HG03196 (cell line): ENCODE results near the gene NID2.

Experiments
- ATAC-seq: cut with Tn5 transposase; IDR thresholded peaks from one replicate; pipeline ENCODE4 v1.9.1; 2021; ENCODE audit not compliant: unreplicated experiment

The NID2 gene

DNA sequence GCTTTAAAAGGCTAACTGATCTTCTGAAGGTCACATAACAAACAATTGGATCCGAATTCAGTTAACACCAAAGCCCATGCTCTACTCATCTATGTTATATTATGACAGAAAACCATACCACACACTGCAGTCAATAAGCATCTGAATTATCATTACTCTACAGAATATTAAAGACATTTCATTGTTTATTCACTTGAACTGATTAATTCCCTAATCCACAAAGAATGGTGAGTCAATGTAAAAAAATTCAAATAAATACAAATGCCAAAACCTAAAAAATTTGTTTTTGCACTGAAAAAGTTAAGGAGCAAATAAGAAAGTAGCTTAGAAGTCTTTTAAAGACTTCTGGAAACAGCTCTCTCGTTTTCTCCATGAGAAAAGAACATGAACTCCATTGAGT lies 13.7 kb downstream of the NID2 start:
- no peak for ATAC-seq

DNA sequence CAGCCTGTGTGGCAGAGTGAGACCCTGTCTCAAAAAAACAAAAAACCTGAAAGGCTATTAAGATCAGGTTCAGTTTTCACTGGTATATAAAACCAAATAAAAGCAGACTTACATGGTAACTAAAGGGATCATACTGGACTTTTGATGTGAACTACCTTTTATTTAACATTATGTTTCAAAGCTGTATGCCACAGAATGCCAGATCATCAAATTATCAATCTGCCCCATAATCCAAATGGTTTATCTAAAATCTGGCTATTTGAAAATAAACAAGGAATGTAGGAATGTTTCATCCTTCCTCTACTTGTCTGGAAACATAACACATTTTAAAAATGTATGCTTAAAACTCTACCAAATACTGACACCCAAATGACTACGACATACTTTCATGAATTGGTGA lies 14.2 kb downstream of the NID2 start:
- ATAC-seq = no peak

DNA sequence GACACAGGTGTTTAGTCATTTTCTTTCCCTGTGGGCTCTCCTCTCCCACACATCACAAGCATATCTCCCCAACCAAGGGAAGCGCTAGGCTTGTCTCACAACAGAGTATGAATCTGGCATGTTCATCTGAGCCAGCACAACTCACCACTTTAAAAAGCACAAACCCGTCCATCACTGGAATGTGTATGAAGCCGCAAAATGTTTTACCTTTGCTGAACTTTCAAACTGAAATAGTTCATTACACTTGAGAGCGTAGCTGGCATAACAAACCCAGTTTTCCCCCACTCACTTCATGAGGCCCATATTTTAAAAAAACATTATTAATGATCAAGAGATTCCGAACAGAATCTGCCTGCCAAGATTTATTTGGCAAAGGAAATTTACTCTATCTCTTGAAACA lies 15.8 kb downstream of the NID2 start:
- no peak for ATAC-seq

DNA sequence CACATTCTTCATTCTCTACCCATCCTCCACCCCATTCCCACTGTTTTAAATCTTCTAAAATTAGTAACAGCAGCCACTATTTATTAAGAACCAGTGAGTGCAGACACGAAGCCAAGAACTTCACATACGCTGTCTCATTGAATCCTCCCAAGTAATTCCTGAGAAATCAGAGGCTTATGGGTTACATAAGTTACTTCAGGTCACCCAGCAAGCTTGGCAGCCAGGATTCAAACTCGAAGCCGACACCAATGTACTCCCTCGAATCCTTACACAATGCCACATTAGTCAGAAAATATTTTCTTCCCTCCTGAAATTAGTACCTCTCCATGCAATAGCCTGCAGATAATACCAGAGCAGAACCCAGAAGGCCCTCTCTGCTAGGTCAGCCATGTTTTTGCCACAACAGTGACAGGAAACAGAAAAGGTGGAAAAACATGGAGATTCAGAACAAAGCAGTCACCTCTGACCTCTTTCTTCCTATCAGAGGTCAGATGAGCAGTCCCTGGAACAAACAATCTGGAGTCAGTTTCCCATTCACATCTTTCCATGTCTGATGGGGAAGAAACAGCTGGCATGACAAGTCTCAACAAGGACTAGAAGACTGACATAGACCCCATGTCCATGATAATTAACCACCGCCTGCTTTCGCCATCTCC lies 16.4 kb downstream of the NID2 start:
- ATAC-seq = no peak

DNA sequence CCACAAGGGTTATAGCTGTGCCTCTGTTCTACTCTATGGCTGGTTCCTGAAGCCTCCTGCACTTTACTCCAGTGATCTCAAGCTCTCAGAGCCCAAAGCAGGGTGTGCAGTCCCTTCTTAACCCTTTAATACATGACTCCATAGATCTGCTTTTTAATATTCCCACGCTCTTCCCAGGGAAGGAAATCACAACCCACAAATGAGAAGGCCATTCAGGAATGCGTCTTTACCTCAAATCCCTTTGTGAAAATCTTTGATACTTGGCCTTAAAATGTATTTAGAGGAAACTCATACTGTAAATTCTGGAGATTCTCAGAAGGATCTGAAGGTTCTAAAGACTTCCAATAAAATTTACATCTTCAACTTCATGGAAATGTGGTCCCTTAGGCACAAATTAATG lies 17.0 kb downstream of the NID2 start:
- no peak for ATAC-seq

DNA sequence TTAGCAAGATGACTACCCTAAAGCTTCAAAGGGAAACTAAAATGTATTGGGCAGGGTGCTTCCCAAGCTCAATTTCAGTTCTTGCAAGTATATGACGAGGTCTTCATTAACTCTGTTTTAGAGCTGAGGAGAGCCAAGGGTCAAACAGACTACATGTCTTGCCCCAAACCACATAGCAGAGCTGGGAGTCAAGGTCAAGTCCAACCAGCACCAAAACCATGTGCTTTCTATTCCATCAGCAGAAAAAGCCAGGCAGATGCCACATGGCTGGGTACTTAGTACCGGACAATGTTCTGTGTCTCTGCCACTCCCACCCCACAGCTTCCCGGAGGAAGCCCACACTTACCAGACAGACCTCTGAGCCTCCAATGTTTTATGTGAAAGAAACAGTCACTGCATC lies 17.6 kb downstream of the NID2 start:
- ATAC-seq = no peak

DNA sequence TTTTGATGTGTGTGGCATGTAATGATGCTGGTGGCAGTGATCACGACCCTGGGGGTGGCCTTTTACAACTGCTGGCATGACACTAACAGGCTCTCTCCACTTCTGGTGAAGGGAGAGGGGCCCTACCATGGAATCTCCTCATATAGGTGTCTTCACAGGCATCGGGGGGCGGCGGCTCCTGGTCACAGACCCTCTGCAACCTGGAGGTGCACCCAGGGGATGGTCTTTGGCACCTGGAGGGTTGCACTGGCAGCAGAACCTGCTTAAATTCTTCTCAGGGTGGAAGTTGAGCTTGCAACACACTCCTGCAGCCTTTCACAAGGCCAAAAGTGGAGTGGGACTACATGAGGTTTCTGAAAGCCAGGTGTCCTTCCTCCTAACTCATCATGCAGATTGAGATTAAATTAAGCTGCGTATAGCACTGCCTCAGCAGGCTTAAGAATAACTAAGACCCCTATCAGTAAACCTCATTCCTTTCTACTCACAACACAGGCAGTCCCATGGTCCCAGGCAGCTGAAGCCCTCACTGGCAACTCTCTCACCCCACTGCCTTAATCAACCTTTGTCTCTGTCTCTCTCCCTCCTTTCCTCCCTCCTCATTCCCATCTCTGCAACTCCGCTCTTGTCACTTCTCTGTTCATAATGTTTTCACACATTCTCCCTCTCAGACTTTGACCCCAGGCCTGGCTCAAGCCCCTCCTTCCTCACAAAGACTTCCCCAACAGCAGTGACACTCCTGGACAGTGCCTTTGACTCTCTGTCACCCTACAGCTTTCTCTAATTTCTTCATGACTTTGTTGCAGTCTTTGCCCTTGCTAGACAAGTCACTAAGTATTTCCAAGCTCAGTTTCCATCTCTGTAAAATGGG lies 18.9 kb downstream of the NID2 start:
- ATAC-seq = no peak

DNA sequence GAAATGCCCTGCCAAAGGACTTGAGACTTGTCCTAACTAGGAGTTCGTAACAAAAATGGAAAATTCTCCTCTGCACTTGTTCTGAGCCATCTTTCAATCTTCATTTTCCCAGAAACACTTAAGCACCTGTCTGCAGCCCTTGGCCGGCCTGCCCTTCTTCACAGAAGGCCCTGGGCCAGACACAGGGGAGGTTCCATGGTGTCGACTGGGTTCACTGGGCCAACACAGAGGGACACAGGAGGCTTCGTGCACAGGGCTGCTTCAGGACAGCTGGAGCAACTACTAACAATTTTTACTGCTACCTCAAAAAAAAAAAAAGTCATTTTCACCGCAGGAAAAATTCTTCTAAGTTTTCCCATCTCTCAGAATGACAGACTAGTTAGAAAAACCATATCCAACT lies 19.6 kb downstream of the NID2 start:
- no peak for ATAC-seq

DNA sequence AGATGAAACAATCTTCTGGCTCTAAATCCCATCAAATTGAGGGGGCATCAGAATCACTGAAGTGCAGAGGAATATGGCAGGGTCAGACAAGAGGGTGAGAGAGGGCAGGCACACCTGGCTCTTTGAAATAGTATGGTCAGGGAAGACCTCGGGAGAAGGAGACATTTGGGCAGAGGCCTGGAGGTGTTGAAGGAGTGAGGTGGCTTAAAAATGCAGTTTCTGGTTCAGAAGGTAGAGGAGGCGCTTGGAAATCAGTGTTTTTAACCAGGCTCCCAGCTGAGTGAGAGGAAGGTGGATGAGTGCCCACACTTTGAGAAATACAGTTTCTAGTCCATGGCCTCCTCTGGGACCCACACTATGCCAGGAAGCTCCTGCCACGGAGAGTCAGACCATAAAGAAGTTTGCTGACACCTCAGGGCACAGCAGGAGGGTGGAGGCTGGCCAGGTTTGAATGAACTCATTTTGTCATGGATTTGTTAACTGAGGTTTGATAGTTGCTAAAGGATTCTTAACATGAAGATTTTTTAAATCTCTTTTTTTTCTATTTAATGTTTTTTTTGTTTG lies 20.1 kb downstream of the NID2 start:
- no peak for ATAC-seq

DNA sequence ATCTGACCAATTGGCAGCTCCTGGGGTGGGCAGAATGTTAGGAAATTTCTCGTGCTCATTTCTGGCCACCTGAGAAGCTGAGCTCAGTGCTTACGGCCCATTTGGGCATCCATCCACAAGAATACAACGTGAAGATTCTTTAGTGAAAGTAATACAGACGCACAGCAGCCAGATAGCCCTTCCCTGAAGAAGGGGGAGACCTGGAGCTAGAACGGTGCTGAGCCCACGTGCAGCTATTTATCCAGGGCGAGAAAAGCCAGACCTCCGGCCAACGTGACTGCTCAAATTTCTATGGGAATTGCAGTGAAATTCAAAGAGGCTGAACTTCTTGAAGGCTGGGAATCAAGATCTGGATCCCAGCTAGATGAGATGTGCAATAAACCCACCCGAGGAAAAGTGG lies 20.7 kb downstream of the NID2 start:
- ATAC-seq = no peak

DNA sequence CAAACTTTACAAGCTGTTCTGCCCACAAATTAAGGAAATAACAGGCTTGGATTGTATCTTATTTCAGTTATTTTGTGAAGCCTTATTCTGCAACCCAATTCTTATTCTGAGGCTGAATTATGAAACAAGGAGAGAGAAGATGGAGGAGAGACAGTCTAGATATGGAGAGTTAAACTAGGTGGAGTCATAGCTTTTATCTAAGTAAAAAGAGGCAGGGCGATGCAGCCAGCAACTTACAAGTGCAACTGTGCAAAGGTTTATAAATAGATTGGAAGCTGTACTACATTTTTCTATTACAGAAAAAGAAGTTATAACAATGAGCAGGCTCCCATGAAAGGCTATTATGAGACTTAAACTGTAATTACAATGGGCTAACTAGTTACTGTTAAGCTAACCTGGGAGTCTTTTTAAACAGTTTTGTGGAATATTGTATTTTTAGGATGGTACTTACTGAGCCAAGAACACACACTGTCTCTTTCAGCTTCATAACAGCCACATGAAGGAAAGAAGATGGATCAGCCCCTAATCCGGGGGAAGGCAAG lies 22.4 kb downstream of the NID2 start:
- ATAC-seq = no peak

DNA sequence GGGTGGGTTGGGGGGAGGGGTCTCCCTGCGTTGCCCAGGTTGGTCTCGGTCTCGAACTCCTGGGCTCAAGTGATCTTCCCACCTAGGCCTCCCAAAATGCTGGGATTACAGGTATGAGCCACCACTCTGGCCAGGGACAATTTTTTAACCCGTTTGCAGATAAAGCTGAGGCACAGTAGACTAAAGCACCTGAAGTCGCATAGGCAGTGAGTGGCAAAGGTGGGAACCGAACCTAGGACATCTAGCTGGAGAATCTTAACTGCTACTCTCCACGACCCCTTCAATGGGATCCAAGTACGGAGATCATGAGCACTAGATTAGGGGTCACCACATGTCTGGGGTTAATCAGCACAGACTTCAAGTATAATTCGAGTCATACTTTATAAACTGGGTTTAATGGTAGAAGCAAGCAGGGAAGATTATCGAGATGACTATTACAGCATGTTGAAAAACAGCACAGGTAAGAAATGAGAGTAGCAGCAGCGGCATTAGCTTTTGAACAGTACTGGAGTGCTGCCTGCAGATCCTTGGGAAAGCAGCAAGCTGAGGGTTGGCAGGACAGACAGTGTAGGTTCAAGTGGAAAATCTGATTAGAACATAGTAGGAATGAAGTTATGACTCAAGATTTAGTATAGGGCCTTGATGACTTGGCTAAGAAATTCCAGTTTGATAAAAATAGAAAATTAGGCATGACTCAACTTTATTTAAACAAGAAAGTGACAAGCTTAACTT lies 23.9 kb downstream of the NID2 start:
- ATAC-seq = no peak

DNA sequence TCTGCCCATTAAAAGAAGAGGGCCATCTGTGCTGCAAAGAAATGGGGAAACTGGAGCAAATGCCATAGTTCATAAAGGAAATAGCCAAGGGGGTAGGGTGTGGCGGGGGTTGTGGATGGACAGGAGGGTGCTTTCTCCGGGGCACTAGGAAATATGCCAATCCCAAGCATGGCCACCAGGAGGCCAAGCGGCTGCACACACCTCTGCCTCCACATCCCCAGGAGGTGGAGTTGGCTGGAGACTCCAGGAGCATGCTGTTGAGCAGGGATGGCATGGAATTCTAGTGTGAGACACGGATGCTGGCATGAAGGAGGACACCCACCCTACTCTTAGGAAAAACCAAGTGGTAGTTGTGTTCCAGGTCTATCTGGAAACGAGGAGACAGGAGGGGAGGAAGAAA lies 25.2 kb downstream of the NID2 start:
- no peak for ATAC-seq

DNA sequence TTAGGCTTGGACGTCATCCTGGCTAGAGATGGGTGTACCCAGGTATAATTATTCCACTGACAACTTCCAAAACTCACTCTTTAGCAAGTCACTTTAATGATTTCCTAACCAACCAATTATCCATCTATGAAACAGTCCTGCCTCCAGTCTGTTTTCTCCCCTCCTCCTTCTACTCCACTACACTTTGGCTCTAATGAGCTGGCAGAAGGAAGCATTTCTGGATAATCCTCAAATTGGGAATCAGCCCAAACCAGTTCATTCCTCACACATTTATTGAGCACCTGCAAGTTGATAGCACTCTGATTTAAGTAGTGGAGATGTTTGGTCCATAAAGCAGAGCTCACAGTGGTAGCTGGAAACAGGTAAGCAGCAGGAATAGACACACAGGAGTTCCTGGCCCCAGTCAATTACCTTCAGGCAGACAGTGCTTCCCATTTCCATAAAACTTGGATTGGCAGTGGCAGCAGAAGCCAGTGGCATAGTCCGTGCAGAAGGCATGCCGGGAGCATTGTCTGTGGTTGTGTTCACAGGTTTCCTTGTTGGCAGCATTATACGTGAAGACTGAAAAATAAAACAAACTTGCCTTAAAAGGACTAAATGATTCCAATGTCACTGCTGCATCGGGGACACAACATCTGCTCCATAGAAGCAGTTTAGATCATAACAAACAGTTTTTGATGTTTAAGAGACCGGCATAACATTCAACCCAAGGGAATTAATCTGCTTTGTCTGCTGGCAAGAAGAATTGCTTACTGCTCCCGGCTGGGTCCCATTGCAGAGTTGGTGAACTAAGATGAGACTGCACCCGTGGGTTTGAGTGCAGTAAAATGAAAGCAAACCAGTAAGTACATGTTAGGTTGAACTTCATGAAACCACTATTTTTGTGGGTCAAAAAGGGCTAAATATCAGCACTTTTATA lies 26.2 kb downstream of the NID2 start:
- ATAC-seq = no peak

DNA sequence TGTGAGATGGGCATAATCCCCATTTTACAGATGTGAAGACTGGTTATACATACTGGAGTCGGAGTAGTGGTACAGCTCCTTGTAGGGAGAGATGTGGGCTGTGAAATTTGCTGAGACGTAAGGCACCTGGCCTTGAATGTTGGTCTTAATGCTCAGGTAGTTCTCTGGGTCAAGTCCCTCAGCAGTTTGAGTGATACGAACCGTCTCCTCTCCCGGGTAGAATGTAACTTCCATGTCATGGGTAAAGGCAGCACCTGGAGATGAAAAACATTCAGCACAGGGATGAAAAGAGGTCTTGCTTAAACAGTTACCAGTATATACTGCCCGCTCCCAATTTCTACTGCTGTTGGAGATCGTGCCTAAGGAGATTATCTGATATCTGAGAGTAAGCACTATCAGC lies 28.3 kb downstream of the NID2 start:
- ATAC-seq = no peak

DNA sequence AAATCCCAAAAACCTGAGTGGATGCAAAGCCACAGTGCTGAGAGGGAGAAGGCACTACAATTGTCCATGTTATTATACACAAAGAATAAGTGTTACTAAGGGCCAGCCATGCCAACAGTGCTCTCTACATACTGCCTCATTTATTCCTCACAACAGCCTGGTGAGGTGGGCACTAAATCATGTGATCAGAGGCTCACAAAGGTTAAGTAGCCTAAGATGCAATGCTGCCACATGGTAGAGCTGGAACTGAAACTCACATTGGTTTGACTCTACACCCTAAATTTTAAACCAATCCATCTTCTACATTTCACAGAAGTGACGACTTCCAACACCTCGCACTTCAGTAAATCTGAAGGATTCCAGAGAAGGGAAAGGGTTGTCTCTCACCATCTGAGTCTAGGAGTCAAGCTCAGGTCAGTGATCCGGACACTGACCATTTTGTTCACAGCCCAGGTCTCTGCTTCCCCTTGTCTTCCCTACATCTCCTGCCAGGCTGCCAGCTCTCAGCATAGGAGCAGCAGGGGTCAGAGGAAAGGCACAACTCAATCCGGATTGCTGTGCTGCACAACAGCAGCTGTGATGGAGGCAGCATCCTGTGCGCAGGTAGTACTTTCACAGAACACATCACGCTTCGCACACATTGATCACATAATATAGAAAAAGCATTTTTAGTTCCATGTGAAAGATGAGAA lies 29.6 kb downstream of the NID2 start:
- no peak for ATAC-seq

DNA sequence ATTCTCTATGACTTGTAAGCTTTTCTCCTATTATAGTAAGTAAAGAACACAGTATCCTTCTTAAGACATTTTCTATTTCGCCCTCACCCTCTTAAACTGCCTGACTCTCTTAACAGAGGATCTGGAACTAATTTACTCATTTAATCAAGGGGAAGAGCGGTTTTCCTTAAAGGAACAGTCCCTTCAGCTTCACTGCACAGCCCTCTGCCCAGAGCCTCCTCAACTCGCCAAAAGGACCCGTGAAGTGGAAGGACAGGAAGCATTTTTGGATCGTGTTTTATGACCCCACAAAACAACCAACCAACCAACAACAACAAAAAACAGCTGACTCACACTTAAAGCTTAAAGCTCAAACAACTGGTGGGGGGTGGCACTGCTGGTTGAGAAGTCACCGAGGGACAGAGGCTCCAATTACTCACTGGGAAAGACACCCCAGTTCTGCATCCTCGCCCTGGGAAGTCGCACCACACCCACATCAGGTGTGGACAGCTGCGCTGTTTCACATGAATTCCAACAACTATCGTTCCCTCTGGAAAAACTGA lies 35.7 kb downstream of the NID2 start:
- no peak for ATAC-seq

DNA sequence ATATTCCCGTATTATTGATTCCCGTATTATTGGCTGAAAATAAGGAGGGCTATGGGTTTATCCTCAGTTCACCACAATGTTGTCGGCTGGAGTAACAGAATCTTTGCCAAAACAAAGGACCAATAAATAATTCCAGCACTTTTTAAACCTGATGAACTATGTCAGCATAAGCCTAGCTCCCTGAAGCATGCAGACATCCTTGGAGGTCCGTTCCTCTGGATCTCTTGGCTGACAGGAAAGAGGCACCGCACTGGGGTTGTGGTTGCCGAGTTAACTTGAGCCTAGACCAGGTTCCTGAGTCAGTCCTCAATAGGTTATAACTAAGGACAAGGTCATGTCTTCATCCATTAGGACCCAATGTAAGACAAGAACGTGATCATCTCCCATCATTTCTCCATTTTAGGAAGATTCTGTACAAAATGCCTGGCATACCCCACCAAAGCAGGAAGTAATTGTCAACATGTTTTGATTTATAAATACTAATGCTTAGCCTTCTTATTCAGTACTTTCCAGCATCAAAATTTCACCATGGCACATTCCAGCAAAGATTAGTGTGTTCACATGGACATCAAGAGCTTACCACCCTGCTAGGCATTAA lies 36.6 kb downstream of the NID2 start:
- no peak for ATAC-seq

DNA sequence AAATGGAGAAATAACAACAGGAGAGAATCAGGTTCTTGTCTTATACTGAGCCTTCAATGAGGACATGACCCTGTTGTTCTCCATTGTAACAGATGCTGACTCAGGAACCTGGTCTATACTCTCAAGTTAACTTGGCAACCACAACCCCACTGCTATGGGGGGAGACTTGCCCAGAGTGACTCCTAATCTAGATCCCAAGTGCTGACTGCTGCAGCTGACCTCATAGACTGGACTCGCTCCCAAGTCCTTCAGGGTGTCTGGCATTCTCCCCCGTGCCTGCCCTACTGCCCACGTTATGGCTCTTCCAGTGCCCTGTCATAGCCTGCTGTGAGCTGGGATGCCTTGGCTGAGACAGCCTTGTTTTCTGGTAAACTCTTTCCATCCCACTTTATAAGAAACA lies 37.1 kb downstream of the NID2 start:
- no peak for ATAC-seq
